Limb (tissue), 2 donors: ENCODE results near the gene GALNT6.

ENCODE experiments used
- DNase-seq, 2 donors: peaks; one replicate each; pipeline ENCODE4 v3.0.0-alpha.2; 2016; ENCODE audit errors: extremely low spot score in 2 of 2

GALNT6 gene

GRCh38 chr12:51391283-51392123 lies at the start of gene GALNT6:
Gene GALNT6 (minus strand): TSS chr12:51391406. CDS start chr12:51379781, 11,625 bp downstream.
- DNase-seq = peak in 1 of 2 donors; percentile 60

GRCh38 chr12:51439330-51439729 lies 48.1 kb upstream of the GALNT6 start:
- DNase-seq = no peak

- no peak for DNase-seq
Measured at GRCh38 chr12:51437431-51437830, 46.2 kb upstream of the GALNT6 start.

- no peak for DNase-seq
Measured at GRCh38 chr12:51434305-51434704, 43.1 kb upstream of the GALNT6 start.

- no peak for DNase-seq
Measured at GRCh38 chr12:51432921-51433320, 41.7 kb upstream of the GALNT6 start.

- no peak for DNase-seq
Measured at GRCh38 chr12:51430196-51430895, 39.1 kb upstream of the GALNT6 start.

- no peak for DNase-seq
Measured at GRCh38 chr12:51429700-51430099, 38.5 kb upstream of the GALNT6 start.

GRCh38 chr12:51428256-51428655 lies 37.0 kb upstream of the GALNT6 start:
- no peak for DNase-seq

GRCh38 chr12:51424662-51425539 lies 33.7 kb upstream of the GALNT6 start, which contains the start of gene SLC4A8:
Gene SLC4A8 (plus strand): TSS chr12:51424831. CDS start chr12:51424988, 157 bp downstream.
- DNase-seq = peak; percentile 85 to 96

- no peak for DNase-seq
Measured at GRCh38 chr12:51424094-51424661, 33.0 kb upstream of the GALNT6 start.

- peak; percentile 62 to 63 for DNase-seq
Measured at GRCh38 chr12:51421266-51421884, 30.2 kb upstream of the GALNT6 start.

GRCh38 chr12:51419425-51420193 lies 28.4 kb upstream of the GALNT6 start:
- DNase-seq = no peak

GRCh38 chr12:51417826-51418225 lies 26.6 kb upstream of the GALNT6 start:
- DNase-seq = no peak

- no peak for DNase-seq
Measured at GRCh38 chr12:51415931-51416330, 24.7 kb upstream of the GALNT6 start.

GRCh38 chr12:51413791-51414190 lies 22.6 kb upstream of the GALNT6 start:
- no peak for DNase-seq

GRCh38 chr12:51413149-51413548 lies 21.9 kb upstream of the GALNT6 start:
- DNase-seq = no peak

GRCh38 chr12:51409846-51410245 lies 18.6 kb upstream of the GALNT6 start:
- DNase-seq = no peak

- DNase-seq = no peak
Measured at GRCh38 chr12:51407604-51408003, 16.4 kb upstream of the GALNT6 start.

- DNase-seq = no peak
Measured at GRCh38 chr12:51406859-51407258, 15.7 kb upstream of the GALNT6 start.

- no peak for DNase-seq
Measured at GRCh38 chr12:51406290-51406689, 15.1 kb upstream of the GALNT6 start.
